Duodenal mucosa (tissue), 2 donors: Measurements from ENCODE around the gene BORCS6.

ENCODE experiments used
- H3K27ac ChIP-seq: one replicate; pipeline ENCODE4 v1.7.0; 2013; ENCODE audit warnings: low read depth, low read length
- H3K27me3 ChIP-seq, 2 donors: one replicate each; pipeline ENCODE4 v1.7.0; 2013; ENCODE audit warnings: low read length in 2 of 2, control low read depth in 1 of 2; ENCODE audit not compliant: insufficient read depth in 2 of 2, control insufficient read depth in 1 of 2
- H3K36me3 ChIP-seq, 2 donors: one replicate each; pipeline ENCODE4 v1.7.0; 2013; ENCODE audit warnings: low read length in 2 of 2, control low read depth in 1 of 2; ENCODE audit not compliant: insufficient read depth in 2 of 2, control insufficient read depth in 1 of 2
- H3K4me1 ChIP-seq, 2 donors: one replicate each; pipeline ENCODE4 v1.7.0; 2013; ENCODE audit warnings: low read length in 2 of 2, control low read depth in 1 of 2; ENCODE audit not compliant: insufficient read depth in 2 of 2, control insufficient read depth in 1 of 2
- H3K4me3 ChIP-seq, 2 donors: one replicate each; pipeline ENCODE4 v1.7.0; 2013; ENCODE audit warnings: low read length in 2 of 2, low read depth in 1 of 2
- H3K9ac ChIP-seq, 2 donors: one replicate each; pipeline ENCODE4 v1.7.0; 2013; ENCODE audit warnings: low read length in 2 of 2, low read depth in 1 of 2
- H3K9me3 ChIP-seq, 2 donors: one replicate each; pipeline ENCODE4 v1.7.0; 2013; ENCODE audit warnings: low read length in 2 of 2, control low read depth in 1 of 2; ENCODE audit not compliant: control insufficient read depth in 1 of 2

BORCS6 gene

GRCh38 chr17:8150194-8151119 lies 39.5 kb downstream of the BORCS6 start:
- Histone ChIP-seq H3K4me3 (peak overlapping the region; percentile 82 to 87), H3K9me3 (no peaks in the 10 kb centered on the region), H3K27ac (peak overlapping the region; percentile 98), H3K9ac (peak overlapping the region; percentile 59 to 100), H3K4me1 (peaks cover 39 to 42% of the 10 kb centered on the region in 2 donors), H3K36me3 (peaks cover 45 to 49% of the 10 kb centered on the region in 2 donors), H3K27me3 (no peaks in the 10 kb centered on the region)

- Histone ChIP-seq H3K27me3 (no peaks in the 10 kb centered on the region), H3K4me3 (no peak overlapping the region), H3K36me3 (peaks cover 46 to 53% of the 10 kb centered on the region in 2 donors), H3K4me1 (peaks cover 31 to 33% of the 10 kb centered on the region in 2 donors), H3K9ac (no peak overlapping the region), H3K27ac (no peak overlapping the region), H3K9me3 (no peaks in the 10 kb centered on the region)
These were observed 40.4 kb downstream of the BORCS6 start for GRCh38 chr17:8149419-8150193.

- H3K27me3 ChIP-seq, result no peaks in the 10 kb centered on the region
- no peak overlapping the region for H3K27ac ChIP-seq
- H3K36me3 ChIP-seq, result peaks cover 55 to 63% of the 10 kb centered on the region in 2 donors
- no peak overlapping the region for H3K4me3 ChIP-seq
- peaks cover 23 to 26% of the 10 kb centered on the region in 2 donors for H3K4me1 ChIP-seq
- no peak overlapping the region for H3K9ac ChIP-seq
- no peaks in the 10 kb centered on the region for H3K9me3 ChIP-seq
These were observed 41.4 kb downstream of the BORCS6 start for GRCh38 chr17:8148560-8148959.

GRCh38 chr17:8147805-8148404 lies 42.1 kb downstream of the BORCS6 start:
- Histone ChIP-seq H3K9me3 (no peaks in the 10 kb centered on the region), H3K4me3 (no peak overlapping the region), H3K27me3 (no peaks in the 10 kb centered on the region), H3K4me1 (peaks cover 17 to 19% of the 10 kb centered on the region in 2 donors), H3K27ac (no peak overlapping the region), H3K9ac (no peak overlapping the region), H3K36me3 (peaks cover 55 to 70% of the 10 kb centered on the region in 2 donors)

DNA sequence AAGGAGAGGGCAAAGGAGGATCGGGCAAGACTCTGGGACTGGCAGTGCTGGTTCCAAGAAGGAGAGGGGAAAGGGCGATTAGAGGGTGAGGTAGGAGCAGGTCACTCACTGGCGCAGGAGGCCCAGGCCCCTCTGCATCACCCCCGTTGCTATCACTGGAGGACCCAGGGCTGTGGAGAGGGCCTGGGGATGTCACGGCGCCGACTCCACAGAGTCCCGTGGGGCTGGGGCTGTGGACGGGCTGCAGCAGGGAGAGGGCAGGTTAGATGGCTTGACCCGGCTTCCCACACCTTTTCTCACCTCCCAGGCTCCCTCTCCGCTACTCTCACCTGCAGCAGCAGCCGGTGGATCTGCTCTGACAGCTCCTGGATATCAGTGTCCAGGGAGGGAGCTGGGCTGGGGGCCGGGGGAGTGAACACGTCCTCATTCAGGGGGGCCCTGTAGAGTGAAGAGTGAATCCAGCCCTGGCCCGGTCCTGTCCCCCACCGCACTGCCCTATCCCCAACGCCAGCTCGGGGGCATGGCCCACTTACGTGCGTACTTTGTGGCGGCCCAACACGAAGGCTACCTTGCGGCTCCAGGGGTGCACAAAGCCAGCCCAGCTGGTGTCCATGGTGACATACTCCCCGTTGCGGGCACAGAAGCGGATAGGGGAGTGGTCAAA lies 42.7 kb downstream of the BORCS6 start:
- no peaks in the 10 kb centered on the region for H3K9me3 ChIP-seq
- H3K4me3 ChIP-seq, result no peak overlapping the region
- H3K36me3 ChIP-seq, result peaks cover 59 to 76% of the 10 kb centered on the region in 2 donors
- no peak overlapping the region for H3K27ac ChIP-seq
- H3K9ac ChIP-seq, result no peak overlapping the region
- peaks cover 11 to 14% of the 10 kb centered on the region in 2 donors for H3K4me1 ChIP-seq
- H3K27me3 ChIP-seq, result no peaks in the 10 kb centered on the region

- no peaks in the 10 kb centered on the region for H3K9me3 ChIP-seq
- no peak overlapping the region for H3K4me3 ChIP-seq
- H3K36me3 ChIP-seq, result peaks cover 66 to 83% of the 10 kb centered on the region in 2 donors
- H3K27me3 ChIP-seq, result no peaks in the 10 kb centered on the region
- no peak overlapping the region for H3K27ac ChIP-seq
- H3K4me1 ChIP-seq, result peaks cover 11 to 12% of the 10 kb centered on the region in 2 donors
- H3K9ac ChIP-seq, result no peak overlapping the region
These were observed 43.4 kb downstream of the BORCS6 start for GRCh38 chr17:8146381-8147140.

DNA sequence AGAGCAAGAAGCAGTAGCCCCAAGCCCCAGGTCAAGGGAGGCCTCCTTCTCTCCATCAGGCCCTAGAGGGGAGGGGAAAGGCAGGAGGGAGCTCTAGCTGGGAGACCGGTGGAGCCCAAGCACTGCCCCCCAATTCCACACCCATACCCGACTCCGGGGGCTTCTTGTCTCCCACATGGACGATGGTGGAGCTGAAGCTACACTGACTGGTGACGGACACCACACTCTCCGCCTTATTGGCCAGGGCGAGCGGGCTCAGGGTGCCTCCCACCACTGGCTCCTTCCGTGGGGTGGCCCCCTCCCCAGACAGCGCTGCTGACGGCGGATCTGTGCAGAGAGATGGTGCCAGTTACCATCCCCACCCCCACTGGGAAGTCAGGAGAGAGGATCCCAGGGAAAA lies 44.2 kb downstream of the BORCS6 start:
- no peak overlapping the region for H3K27ac ChIP-seq
- H3K36me3 ChIP-seq, result peaks cover 72 to 90% of the 10 kb centered on the region in 2 donors
- H3K9me3 ChIP-seq, result no peaks in the 10 kb centered on the region
- no peak overlapping the region for H3K9ac ChIP-seq
- H3K27me3 ChIP-seq, result no peaks in the 10 kb centered on the region
- H3K4me1 ChIP-seq, result peaks cover 6% of the 10 kb centered on the region in 2 donors
- H3K4me3 ChIP-seq, result no peak overlapping the region

GRCh38 chr17:8144401-8145231 lies 45.4 kb downstream of the BORCS6 start:
- peaks cover 66 to 91% of the 10 kb centered on the region in 2 donors for H3K36me3 ChIP-seq
- no peaks in the 10 kb centered on the region for H3K4me1 ChIP-seq
- H3K9me3 ChIP-seq, result no peaks in the 10 kb centered on the region

More at GRCh38 chr17:8144401-8145231, 45.4 kb downstream of the BORCS6 start:
- Histone ChIP-seq H3K27ac (no peak overlapping the region), H3K4me3 (no peak overlapping the region), H3K9ac (no peak overlapping the region), H3K27me3 (no peaks in the 10 kb centered on the region)
